Measurements from ENCODE around the gene MKI67. TPM values are rescaled to one million over a fixed set of nuclear protein-coding genes. Genes with fewer than 3 reads are reported as not detected.
"Not testable (repeated sequence)": the region's sequence is repeated elsewhere in the genome, so short reads cannot be mapped to it uniquely, and the experiment has no call there.

The MKI67 gene, protein sequence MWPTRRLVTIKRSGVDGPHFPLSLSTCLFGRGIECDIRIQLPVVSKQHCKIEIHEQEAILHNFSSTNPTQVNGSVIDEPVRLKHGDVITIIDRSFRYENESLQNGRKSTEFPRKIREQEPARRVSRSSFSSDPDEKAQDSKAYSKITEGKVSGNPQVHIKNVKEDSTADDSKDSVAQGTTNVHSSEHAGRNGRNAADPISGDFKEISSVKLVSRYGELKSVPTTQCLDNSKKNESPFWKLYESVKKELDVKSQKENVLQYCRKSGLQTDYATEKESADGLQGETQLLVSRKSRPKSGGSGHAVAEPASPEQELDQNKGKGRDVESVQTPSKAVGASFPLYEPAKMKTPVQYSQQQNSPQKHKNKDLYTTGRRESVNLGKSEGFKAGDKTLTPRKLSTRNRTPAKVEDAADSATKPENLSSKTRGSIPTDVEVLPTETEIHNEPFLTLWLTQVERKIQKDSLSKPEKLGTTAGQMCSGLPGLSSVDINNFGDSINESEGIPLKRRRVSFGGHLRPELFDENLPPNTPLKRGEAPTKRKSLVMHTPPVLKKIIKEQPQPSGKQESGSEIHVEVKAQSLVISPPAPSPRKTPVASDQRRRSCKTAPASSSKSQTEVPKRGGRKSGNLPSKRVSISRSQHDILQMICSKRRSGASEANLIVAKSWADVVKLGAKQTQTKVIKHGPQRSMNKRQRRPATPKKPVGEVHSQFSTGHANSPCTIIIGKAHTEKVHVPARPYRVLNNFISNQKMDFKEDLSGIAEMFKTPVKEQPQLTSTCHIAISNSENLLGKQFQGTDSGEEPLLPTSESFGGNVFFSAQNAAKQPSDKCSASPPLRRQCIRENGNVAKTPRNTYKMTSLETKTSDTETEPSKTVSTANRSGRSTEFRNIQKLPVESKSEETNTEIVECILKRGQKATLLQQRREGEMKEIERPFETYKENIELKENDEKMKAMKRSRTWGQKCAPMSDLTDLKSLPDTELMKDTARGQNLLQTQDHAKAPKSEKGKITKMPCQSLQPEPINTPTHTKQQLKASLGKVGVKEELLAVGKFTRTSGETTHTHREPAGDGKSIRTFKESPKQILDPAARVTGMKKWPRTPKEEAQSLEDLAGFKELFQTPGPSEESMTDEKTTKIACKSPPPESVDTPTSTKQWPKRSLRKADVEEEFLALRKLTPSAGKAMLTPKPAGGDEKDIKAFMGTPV (N-terminal part only)
- polyA plus RNA-seq (ENCODE audit: low read depth in 6 of 6) = not detected

DNA sequence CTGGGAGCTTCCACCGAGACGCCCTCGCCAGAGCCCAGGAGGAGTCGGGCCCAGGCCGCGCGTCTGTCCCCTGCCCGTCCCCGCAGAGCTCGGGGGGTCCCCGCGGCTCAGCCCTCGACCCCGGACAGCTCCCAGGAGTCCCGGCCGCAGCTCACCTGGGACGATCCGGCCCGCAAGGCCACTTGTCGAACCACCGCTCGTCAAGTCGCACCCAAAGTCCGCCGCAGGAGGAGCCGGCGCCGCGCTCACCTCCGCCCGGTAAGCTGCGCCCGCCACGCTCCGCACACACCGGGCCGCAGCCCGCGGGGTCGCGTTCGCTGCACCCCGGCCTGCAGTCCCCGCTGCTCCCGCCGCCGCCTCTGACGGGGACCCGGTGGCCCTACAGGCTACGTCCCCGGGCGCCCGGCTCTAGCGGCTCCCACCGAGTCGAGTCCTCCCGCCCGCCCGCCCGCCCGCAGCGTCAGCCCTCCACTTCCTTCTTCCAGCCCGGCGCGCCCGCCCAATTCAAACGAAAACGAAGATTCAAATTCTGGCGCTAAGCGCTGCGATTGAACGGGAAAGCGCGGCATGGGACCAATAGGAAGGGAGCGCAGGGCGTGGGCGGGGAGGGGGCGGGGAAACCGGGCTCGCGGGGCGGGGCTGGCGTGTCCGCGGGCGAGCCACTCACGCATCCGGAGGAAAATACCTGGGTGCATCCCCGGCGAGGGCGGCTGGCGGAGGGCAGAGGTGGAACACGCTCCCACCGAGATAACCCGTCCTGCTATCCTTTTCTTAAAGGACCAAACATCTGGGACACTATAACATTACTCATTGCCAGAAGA is at the start of gene MKI67:
Gene MKI67, minus strand, starts transcription at position 480 of the 821 bp plus-strand sequence. CDS start 756 bp downstream, outside the sequence.
- ATAC-seq (ENCODE audit: low read depth in 2 of 2) (peak; percentile 91), DNase-seq (peak; percentile 86)
- no peaks in the 10 kb centered on the region for H3K9me3 Mint-ChIP-seq
- H3K4me3 Mint-ChIP-seq = peak within 1 kb of the TSS; percentile 77 to 97 (median 91)
- H3K27ac Mint-ChIP-seq = peak within 1 kb of the TSS; percentile 61 to 96 (median 91)
- peaks cover 24 to 32% (median 26%) of the 10 kb centered on the region in 3 donors for H3K27me3 Mint-ChIP-seq
- H3K36me3 Mint-ChIP-seq = no peaks in the 10 kb centered on the region
- H3K4me1 Mint-ChIP-seq = peaks cover 15 to 22% (median 17%) of the 10 kb centered on the region in 3 donors

DNA sequence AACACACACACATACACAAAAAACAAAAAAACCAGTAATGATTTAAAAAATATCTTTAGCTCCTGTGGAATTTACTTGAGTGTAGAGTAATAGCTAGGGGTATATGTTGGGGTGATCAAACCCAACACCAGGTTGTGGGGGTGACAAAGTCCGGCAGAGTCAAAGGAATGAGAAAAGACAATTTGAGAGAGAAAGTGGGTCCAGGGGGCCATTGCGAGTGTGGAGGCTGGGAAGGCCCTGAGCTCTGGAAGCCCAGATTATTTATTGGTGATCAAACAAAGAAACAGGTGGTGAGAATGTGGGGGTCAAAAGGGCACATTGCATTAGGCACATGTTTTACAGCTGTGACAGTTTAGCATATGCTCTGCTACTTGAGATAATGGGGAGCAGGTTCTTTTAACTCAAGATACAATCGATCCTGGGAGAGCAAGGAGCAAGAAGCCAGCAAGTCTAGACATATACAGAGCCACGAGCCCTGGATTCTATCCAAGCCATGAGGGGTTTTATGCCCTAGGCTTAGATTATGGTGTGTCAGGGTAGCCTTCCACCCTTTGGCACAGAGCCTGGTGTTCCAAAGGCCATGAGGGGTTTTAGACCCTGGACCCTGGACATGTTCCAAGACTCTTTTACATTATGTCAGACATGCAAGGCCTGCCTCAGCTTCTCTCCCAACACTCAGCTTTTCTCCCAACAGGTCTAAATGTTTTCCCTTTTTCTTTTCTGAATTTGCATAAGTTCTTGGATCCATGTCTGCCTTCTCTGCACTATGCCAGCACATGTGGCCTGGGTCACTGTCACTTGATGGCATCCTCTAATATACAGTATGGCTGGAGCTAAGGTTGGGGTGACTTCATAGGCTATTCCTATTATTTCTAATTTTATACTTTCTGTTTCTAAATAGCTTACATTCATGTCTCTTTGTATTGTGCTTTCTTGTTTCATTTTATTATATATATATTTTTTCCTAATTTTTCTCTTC is 48.6 kb upstream of the MKI67 start:
- H3K27me3 Mint-ChIP-seq = peaks cover 13 to 31% (median 28%) of the 10 kb centered on the region in 3 donors
- peaks cover 22 to 27% of the 10 kb centered on the region in 2 donors for H3K36me3 Mint-ChIP-seq
- no peak for DNase-seq

DNA sequence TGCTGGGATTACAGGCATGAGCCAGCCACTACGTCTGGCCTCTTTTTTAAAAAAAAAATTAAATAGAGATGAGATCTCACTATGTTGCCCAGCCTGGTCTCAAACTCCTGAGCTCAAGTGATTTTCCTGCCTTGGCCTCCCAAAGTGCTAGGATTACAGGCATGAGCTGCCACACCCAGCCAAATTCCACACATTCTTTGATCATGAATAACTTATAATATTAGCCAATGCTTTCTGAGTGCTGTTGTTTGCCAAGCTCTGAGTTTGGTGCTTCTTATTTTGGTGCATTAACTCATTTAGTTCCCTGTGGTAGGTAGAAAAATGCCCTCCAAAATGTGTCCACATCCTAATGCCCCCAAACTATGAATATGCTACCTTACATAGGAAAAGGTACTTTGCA is 47.2 kb upstream of the MKI67 start:
- DNase-seq (no peak), ATAC-seq (ENCODE audit: low read depth in 2 of 2) (no peak)
- H3K27ac Mint-ChIP-seq = no peak overlapping the region
- H3K9me3 Mint-ChIP-seq = peaks cover 8 to 36% (median 26%) of the 10 kb centered on the region in 7 donors
- no peaks in the 10 kb centered on the region for H3K4me1 Mint-ChIP-seq
- peaks cover 18 to 45% (median 43%) of the 10 kb centered on the region in 3 donors for H3K27me3 Mint-ChIP-seq
- peaks cover 22 to 27% of the 10 kb centered on the region in 2 donors for H3K36me3 Mint-ChIP-seq
- no peak overlapping the region for H3K4me3 Mint-ChIP-seq

More for the DNA sequence above, 48.6 kb upstream of the MKI67 start:
- Mint-ChIP-seq H3K4me3 (peak overlapping the region in 1 of 8 donors; percentile 13), H3K27ac (no peak overlapping the region), H3K9me3 (peaks cover 8 to 36% (median 26%) of the 10 kb centered on the region in 7 donors), H3K4me1 (peaks cover 0 to under 1% (median 0%) of the 10 kb centered on the region in 3 donors)
- ATAC-seq (ENCODE audit: low read depth in 2 of 2) = no peak

DNA sequence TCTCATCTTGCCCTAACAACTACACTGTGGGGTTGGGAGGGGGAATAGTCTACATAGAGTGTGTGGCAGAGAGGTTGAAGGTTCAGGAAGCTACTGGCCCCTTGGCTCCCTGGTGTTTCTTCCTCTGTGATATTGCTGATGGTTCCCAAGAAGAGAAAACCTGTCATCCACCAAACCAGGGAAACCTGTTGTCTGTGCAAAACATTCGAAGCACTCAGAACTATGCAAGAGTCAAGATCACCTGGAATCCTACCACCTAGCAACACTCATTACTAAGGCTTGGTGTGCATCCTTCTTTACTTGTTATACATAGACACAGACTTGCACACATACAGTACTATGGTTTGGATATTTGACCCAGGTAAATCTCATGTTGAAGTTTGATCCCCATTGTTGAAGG is 46.5 kb upstream of the MKI67 start:
- peaks cover 22 to 27% of the 10 kb centered on the region in 2 donors for H3K36me3 Mint-ChIP-seq
- no peak overlapping the region for H3K4me3 Mint-ChIP-seq
- H3K4me1 Mint-ChIP-seq = no peaks in the 10 kb centered on the region
- H3K27me3 Mint-ChIP-seq = peaks cover 18 to 46% (median 45%) of the 10 kb centered on the region in 3 donors
- no peak for ATAC-seq (ENCODE audit: low read depth in 2 of 2)
- no peak for DNase-seq
- H3K9me3 Mint-ChIP-seq = peaks cover 8 to 36% (median 26%) of the 10 kb centered on the region in 7 donors
- H3K27ac Mint-ChIP-seq = no peak overlapping the region

DNA sequence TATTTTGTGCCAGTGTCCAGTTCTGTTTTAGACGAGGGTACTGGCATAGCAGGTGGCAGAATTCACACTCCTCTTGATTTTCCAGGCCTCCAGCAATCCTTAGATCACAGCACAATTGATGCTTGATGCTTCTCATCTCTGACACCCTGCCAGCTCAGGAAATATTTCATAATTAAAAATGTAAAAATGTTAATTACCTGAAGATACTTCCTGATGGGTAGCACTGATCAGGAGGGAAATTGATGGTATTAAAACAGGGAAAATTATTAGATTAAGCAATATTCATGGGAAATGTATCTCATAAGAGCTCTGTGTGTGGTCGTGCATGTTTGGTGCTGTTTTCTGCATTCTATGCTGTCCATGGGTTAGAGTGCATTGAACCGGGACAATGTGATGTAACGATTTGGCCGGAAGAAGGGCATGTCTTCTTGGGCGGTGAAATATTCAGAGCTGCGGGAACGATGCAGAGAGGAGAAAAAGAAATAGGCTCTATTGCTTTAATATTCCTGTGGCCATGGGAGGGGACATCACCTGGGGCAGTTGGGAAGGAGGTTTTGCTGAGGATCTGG is 43.7 kb upstream of the MKI67 start:
- H3K27me3 Mint-ChIP-seq = peaks cover 20 to 48% (median 46%) of the 10 kb centered on the region in 3 donors
- H3K36me3 Mint-ChIP-seq = peaks cover 16 to 22% of the 10 kb centered on the region in 2 donors
- ATAC-seq (ENCODE audit: low read depth in 2 of 2) (no peak), DNase-seq (no peak)
- H3K9me3 Mint-ChIP-seq = peaks cover 6 to 32% (median 20%) of the 10 kb centered on the region in 7 donors
- no peaks in the 10 kb centered on the region for H3K4me1 Mint-ChIP-seq
- H3K27ac Mint-ChIP-seq = peak overlapping the region in 1 of 6 donors; percentile 38
- no peak overlapping the region for H3K4me3 Mint-ChIP-seq

DNA sequence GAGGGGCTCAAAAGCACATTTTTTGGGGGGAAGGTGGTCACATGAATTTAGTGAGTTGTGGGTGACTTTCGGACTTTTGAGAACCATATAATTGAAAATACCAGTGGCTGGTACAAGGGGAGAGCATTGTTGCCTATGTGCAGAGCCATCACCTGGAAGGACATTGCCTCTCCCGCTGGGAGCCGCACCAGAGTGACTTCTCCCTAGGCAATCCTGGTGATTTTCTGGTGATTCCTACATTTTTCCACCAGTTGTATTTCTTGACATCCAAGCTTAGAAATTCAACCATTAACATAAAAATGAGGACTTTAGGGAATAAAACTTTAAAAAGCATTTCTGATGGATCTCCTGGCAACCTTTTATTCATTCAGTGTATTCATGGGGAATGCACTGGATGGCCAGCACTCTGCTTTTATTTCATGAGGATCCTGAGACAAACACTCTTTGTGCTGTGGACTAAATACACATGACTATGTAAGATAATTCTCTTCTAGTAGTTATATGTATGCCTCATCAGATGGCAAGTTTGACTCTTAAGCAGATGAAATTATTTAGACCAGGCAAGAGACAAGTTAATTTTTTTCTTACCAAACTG is 41.8 kb upstream of the MKI67 start:
- H3K27me3 Mint-ChIP-seq = peaks cover 22 to 42% (median 40%) of the 10 kb centered on the region in 3 donors
- peaks cover 0 to 13% (median 10%) of the 10 kb centered on the region in 7 donors for H3K9me3 Mint-ChIP-seq
- H3K4me3 Mint-ChIP-seq = no peak overlapping the region
- H3K4me1 Mint-ChIP-seq = no peaks in the 10 kb centered on the region
- ATAC-seq (ENCODE audit: low read depth in 2 of 2) (no peak), DNase-seq (no peak)
- H3K27ac Mint-ChIP-seq = no peak overlapping the region
- peaks cover 0 to 8% of the 10 kb centered on the region in 2 donors for H3K36me3 Mint-ChIP-seq

DNA sequence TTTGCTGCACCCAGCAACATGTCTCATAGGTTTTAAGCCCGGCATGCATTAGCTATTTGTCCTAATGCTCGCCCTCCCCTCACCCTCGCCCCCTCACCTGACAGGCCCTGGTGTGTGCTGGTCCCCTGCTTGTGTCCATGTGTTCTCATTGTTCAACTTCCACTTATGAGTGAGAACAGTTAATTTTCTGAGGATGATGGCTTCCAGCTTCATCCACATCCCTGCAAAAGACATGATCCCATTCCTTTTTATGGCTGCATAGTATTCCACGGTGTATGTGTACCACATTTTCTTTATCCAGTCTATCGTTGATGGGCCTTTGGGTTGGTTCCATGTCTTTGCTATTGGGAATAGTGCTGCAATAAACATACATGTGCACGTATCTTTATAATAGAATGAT is 40.9 kb upstream of the MKI67 start:
- not testable (repeated sequence) for H3K9me3 Mint-ChIP-seq; H3K4me1 Mint-ChIP-seq; H3K36me3 Mint-ChIP-seq; H3K4me3 Mint-ChIP-seq; ATAC-seq (ENCODE audit: low read depth in 2 of 2); H3K27ac Mint-ChIP-seq; DNase-seq
- peaks cover 16 to 34% (median 31%) of the 10 kb centered on the region in 3 donors for H3K27me3 Mint-ChIP-seq

DNA sequence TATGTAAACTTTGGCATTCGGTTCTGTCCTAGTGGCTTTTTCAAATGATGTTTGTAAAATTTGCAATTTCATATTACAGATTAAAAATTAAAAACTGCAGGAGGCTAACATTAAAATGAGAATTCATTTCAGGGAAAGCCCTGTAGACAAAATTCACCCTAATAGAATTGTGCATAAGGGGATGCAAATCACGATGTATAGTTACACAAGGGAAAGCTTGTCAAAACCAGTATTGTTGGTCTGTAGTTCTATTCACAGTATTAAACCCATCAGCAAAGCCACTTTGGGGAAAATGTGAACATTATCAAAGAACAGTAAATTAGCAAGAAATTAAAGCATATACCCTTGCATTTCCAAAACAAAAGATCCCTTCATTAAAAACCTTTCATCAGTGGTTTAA is 39.9 kb upstream of the MKI67 start:
- Mint-ChIP-seq H3K36me3 (no peaks in the 10 kb centered on the region), H3K9me3 (peaks cover 0 to 1% (median 0%) of the 10 kb centered on the region in 7 donors), H3K4me1 (peaks cover 7 to 10% (median 10%) of the 10 kb centered on the region in 3 donors), H3K27me3 (peaks cover 15 to 31% (median 29%) of the 10 kb centered on the region in 3 donors), H3K4me3 (no peak overlapping the region), H3K27ac (no peak overlapping the region)
- ATAC-seq (ENCODE audit: low read depth in 2 of 2) (no peak), DNase-seq (no peak)

DNA sequence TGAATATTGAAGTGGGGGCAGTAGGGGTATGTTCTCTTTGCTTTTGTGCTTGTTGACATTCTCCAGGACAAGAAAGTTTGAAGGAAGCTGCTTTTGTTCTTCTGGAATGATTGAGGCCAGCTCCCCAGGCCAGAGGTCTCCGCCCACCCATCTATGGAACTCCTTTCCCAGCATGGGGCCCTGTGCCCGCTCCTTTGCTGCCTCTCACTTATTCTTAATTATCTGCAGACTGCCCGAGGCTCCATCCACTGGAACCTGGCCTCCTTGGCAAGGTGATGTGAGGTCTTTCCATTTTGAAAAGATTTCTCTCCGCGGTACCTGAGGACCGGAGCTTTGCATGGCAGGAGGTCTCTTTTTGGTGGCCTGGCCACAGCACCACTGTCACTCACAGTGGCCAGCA is 39.3 kb upstream of the MKI67 start:
- H3K27ac Mint-ChIP-seq = no peak overlapping the region
- no peak for DNase-seq
- peaks cover 15 to 30% (median 29%) of the 10 kb centered on the region in 3 donors for H3K27me3 Mint-ChIP-seq
- H3K4me3 Mint-ChIP-seq = peak overlapping the region in 1 of 8 donors; percentile 9
- no peaks in the 10 kb centered on the region for H3K36me3 Mint-ChIP-seq
- no peak for ATAC-seq (ENCODE audit: low read depth in 2 of 2)
- H3K4me1 Mint-ChIP-seq = peaks cover 11 to 17% (median 16%) of the 10 kb centered on the region in 3 donors
- H3K9me3 Mint-ChIP-seq = peaks cover 0 to 1% (median 0%) of the 10 kb centered on the region in 7 donors

DNA sequence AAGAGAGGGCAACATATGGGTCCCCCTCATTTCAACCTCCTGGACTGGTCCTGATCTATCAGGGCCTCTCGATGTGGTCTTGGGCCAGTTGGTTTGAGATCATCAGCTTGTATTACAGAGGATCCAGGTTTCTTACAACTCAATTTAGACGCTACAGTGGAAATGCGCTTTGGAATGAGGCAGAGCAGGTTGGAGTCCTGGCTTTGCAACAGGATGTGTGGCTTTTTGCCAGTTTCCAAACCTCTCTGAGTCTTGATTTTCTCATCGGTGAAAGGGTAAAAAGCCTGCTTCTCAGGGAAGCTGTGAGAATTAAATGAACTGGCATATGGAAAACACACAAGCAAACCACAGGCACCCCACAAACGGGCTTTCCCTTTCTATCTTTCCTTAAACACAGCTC is 37.5 kb upstream of the MKI67 start:
- ATAC-seq (ENCODE audit: low read depth in 2 of 2) (no peak), DNase-seq (no peak)
- Mint-ChIP-seq H3K9me3 (peaks cover 0 to 1% (median 0%) of the 10 kb centered on the region in 7 donors), H3K27me3 (peaks cover 5 to 12% (median 12%) of the 10 kb centered on the region in 3 donors), H3K27ac (no peak overlapping the region), H3K4me1 (peaks cover 25 to 31% (median 29%) of the 10 kb centered on the region in 3 donors), H3K4me3 (no peak overlapping the region), H3K36me3 (no peaks in the 10 kb centered on the region)

Measured in naive B cell (primary cell).